ENCODE measurements around the gene PTPN2.

- TF ChIP-seq GATA2 (IDR thresholded peaks at IDR 0.05; ENCODE audit: low read depth, low read length) = no peak
- TF ChIP-seq GATA3 (IDR thresholded peaks at IDR 0.05; ENCODE audit: low read depth, low read length) = no peak
Observed at GRCh38 chr18:12748671-12749070, 135.4 kb downstream of the PTPN2 start.
